Common myeloid progenitor, CD34-positive (primary cell): ENCODE results near the gene ATXN1.
"Not testable (repeated sequence)": the region's sequence is repeated elsewhere in the genome, so short reads cannot be mapped to it uniquely, and the experiment has no call there.

ENCODE experiments used
- CTCF ChIA-PET: fragments of 350-600 bp; sonication (Branson Sonifier 250); formaldehyde crosslinking; loops from one replicate; lab custom pipeline; 2021; ENCODE audit warnings: antibody characterized with exemption; lab: Charles Lee
- POLR2A ChIA-PET: fragments of 350-600 bp; sonication (Branson Sonifier 250); formaldehyde crosslinking; loops from one replicate; lab custom pipeline; 2021; ENCODE audit warnings: antibody characterized with exemption; lab: Charles Lee
- DNase-seq, 3 donors: peaks; one replicate each; pipeline versions ENCODE4 v3.0.0 to v3.0.0-alpha.2; 2013
- H3K27ac ChIP-seq, 2 experiments: 1 replicate in 1 of 2; 2 replicates in 1 of 2; pipeline ENCODE4 v1.7.0; 2013; ENCODE audit warnings: inconsistent platforms in 2 of 2, low read length in 2 of 2, mild to moderate bottlenecking in 2 of 2, low read depth in 1 of 2, moderate library complexity in 1 of 2; ENCODE audit not compliant: severe bottlenecking in 2 of 2, insufficient read depth in 1 of 2, poor library complexity in 1 of 2
- H3K27me3 ChIP-seq, 5 experiments: replicated peaks in 2 of 5; 1 replicate in 3 of 5; 2 replicates in 2 of 5; pipeline versions ENCODE4 v1.6.1 to v1.7.0; 2013; ENCODE audit warnings: low read length in 4 of 5, mild to moderate bottlenecking in 2 of 5, moderate library complexity in 2 of 5, inconsistent platforms in 1 of 5; ENCODE audit not compliant: insufficient read depth in 5 of 5, control insufficient read depth in 4 of 5
- H3K36me3 ChIP-seq, 4 experiments: 1 replicate in 2 of 4; 2 replicates in 2 of 4; pipeline versions ENCODE4 v1.6.1 to v1.7.0; 2013; ENCODE audit warnings: low read length in 3 of 4, control low read depth in 1 of 4, mild to moderate bottlenecking in 1 of 4; ENCODE audit not compliant: control insufficient read depth in 4 of 4, insufficient read depth in 4 of 4
- H3K4me1 ChIP-seq, 4 experiments: 1 replicate in 3 of 4; 2 replicates in 1 of 4; pipeline versions ENCODE4 v1.6.1 to v1.7.1; 2013; ENCODE audit warnings: low read length in 3 of 4, mild to moderate bottlenecking in 3 of 4, control low read depth in 1 of 4, inconsistent platforms in 1 of 4, moderate library complexity in 1 of 4; ENCODE audit not compliant: control insufficient read depth in 4 of 4, insufficient read depth in 4 of 4; ENCODE audit errors: control extremely low read depth in 1 of 4
- H3K4me3 ChIP-seq, 7 experiments: 1 replicate in 4 of 7; 2 replicates in 3 of 7; pipeline versions ENCODE4 v1.5.1 to v1.7.0; 2013; ENCODE audit warnings: mild to moderate bottlenecking in 7 of 7, low read length in 6 of 7, moderate library complexity in 6 of 7, inconsistent platforms in 2 of 7, low read depth in 2 of 7, control low read depth in 1 of 7; ENCODE audit not compliant: insufficient read depth in 4 of 7, control insufficient read depth in 1 of 7; ENCODE audit errors: extremely low read depth in 1 of 7
- H3K9me3 ChIP-seq, 5 experiments: 1 replicate in 4 of 5; 2 replicates in 1 of 5; pipeline versions ENCODE4 v1.6.1 to v1.7.1; 2013; ENCODE audit warnings: low read length in 4 of 5, mild to moderate bottlenecking in 2 of 5, inconsistent platforms in 1 of 5, low read depth in 1 of 5, moderate library complexity in 1 of 5; ENCODE audit not compliant: control insufficient read depth in 4 of 5, insufficient read depth in 2 of 5; ENCODE audit errors: control extremely low read depth in 1 of 5
- WGBS: methylation state at CpG from one replicate; pipeline ENCODE4 v1.1.5; 2013; ENCODE audit not compliant: insufficient coverage; 5-methylcytosine and 5-hydroxymethylcytosine counted together

ATXN1 gene

DNA sequence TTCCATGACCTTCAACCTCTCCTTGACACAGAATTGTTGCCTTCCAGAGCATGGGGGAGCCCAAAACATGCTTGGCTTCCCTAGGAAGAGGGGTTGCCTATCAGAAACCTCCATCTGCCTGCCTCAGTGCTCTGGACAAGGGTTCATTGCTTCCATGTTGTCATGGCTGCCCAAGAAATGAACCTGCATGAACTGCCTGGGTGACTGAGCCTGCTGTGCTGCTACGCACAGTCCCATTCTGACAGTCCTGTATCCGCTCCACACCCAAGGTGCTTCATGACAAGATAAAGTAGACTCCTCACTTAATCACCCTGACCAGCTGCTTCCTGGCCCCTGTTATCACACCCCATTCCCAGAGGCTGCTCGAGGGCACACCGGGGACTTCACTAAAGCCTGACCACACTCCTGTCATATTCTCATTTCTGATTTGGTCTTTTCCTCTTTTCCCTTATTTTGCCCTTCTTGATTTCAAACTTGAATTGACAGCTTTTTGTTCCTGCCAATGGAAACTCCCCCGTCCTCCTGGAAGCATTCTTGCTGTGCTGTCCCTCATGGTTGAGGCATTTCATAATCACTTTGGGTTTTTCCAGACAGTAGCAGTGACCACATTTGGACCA lies 491.0 kb downstream of the ATXN1 start:
- POLR2A ChIA-PET, result no interaction called here
- Histone ChIP-seq H3K4me3 (no peak overlapping the region), H3K36me3 (peaks cover 0 to 14% (median 4%) of the 10 kb centered on the region in 4 experiments), H3K27ac (peak overlapping the region in 1 of 2 experiments; percentile 16), H3K27me3 (no peaks in the 10 kb centered on the region), H3K9me3 (no peaks in the 10 kb centered on the region), H3K4me1 (peaks cover 1 to 7% (median 3%) of the 10 kb centered on the region in 4 experiments)
- CTCF ChIA-PET, result interaction anchor here (0.9 kb wide), 1 partner anchor 16 kb away, joined by 3 read pairs; no protein-coding TSS in a partner anchor
- WGBS, result 93% methylated on average over 3 of the region's 5 CpGs
- peak; percentile 12 to 58 (median 38) for DNase-seq

DNA sequence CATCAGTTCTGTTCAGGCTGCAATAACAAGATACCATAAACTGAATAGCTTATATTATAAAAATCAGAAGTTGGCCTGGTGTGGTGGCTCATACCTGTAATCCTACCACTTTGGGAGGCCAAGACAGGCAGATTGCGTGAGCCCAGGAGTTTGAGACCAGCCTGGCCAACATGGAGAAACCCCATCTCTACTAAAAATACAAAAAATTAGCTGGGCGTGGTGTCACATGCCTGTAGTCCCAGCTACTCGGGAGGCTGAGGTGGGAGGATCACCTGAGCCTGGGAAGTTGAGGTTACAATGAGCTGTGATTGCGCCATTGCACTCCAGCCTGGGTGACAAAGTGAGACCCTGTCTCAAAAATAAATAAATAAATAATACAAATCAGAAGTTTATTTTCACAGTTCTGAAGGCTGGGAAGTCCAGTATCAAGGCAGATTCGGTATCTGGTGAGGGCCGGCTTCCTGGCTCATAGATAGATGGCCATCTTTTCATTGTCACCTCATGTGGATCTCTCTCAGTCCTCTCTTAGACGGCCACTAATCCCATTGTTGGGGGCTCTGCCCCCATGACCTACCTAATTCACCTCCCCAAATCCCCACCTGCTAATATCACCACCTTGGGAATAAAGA lies 491.7 kb downstream of the ATXN1 start:
- H3K27me3 ChIP-seq, H3K4me1 ChIP-seq, H3K36me3 ChIP-seq, DNase-seq, H3K4me3 ChIP-seq, H3K9me3 ChIP-seq, POLR2A ChIA-PET: not testable (repeated sequence)
- H3K27ac ChIP-seq, result peak overlapping the region in 1 of 2 experiments; percentile 16
- CTCF ChIA-PET, result interaction anchor here (0.7 kb wide), 1 partner anchor 15 kb away, joined by 3 read pairs; no protein-coding TSS in a partner anchor
- 89% methylated on average over 3 of the region's 7 CpGs for WGBS

DNA sequence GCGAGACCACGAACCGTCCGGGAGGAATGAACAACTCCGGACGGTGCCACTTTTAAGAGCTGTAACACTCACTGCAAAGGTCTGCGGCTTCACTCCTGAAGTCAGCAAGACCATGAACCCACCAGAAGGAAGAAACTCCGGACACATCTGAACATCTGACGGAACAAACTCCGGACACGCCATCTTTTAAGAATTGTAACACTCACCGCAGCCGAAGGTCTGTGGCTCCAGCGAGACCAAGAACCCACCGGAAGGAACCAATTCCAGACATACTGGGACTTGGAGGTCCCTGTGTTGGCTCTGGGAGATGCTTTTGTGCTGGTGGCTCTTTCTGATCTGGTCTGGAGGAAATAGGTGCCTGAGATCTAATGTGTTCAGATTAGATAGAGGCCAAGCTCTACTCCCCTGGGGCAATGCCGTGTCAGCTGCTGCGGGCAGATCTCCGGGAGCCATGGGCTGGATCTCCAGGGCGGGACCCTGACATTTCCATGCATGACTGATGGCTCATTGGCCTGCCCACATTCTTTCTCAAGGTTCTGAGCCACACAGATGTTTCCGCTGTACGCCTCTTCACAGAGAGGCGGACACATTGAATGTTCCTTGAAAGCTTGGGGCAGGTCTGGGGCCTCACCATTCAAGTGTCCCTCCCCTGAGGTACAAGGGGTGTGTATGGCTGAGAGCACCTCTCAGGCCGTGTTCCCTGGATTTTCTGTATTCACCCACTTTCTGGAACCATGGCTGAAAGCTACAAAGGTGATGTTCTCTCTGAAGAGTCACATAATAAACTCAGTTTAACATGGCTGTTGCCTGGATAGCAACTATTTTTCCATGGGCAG lies 493.6 kb downstream of the ATXN1 start:
- Histone ChIP-seq H3K4me1 (no peaks in the 10 kb centered on the region), H3K4me3 (no peak overlapping the region), H3K27ac (peak overlapping the region in 1 of 2 experiments; percentile 65), H3K27me3 (no peaks in the 10 kb centered on the region), H3K9me3 (no peaks in the 10 kb centered on the region), H3K36me3 (peaks cover 0 to 2% (median 0%) of the 10 kb centered on the region in 4 experiments)
- DNase-seq, result peak in 2 of 3 donors; percentile 43 to 70
- POLR2A ChIA-PET, result no interaction called here
- whole genome bisulfite sequencing, result 92% methylated on average over 23 of the region's 23 CpGs
- CTCF ChIA-PET, result interaction anchor here (1.2 to 2.9 kb wide), 2 partner anchors 9 to 17 kb away, joined by 3 to 16 read pairs; no protein-coding TSS in a partner anchor

DNA sequence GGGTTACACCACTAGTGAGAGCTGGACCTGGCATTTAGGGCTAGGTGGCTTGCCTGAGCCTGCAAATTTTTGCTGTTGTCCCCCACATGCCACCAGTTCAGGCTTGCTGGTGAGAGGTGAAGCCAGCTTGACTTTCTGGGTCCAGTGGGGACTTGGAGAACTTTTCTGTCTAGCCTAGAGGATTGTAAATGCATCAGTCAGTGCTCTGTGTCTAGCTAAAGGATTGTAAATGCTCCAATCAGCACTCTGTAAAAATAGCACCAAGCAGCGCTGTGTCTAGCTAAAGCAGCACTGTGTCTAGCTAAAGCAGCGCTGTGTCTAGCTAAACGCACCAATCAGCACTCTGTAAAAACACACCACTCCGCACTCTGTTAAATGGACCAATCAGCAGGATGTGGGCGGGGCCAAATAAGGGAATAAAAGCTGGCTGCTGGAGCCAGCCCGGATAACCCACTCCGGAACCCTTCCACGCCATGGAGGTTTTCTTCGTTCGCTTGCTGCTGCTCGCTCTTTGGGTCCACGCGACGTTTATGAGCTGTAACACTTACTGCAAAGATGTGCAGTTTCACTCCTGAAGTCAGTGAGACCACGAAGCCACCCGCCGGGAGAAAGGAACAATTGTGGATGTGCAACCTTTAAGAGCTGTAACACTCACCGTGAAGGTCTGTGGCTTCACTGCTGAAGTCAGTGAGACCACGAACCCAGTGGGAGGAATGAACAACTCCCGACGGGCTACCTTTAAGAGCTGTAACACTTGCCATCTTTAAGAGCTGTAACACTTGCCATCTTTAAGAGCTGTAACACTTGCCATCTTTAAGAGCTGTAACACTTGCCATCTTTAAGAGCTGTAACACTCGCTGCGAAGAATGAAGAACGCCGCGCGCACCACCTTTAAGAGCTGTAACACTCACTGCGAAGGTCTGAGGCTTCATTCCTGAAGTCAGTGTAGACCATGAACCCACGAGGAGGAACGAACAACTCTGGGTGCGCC lies 495.6 kb downstream of the ATXN1 start:
- ChIA-PET CTCF (interaction anchor here (1.5 to 2.9 kb wide), 2 partner anchors 11 to 26 kb away, joined by 3 to 16 read pairs; no protein-coding TSS in a partner anchor), POLR2A (no interaction called here)
- Histone ChIP-seq H3K4me3 (no peak overlapping the region), H3K27me3 (no peaks in the 10 kb centered on the region), H3K4me1 (no peaks in the 10 kb centered on the region), H3K9me3 (no peaks in the 10 kb centered on the region), H3K36me3 (peaks cover 0 to 2% (median 0%) of the 10 kb centered on the region in 4 experiments), H3K27ac (peak overlapping the region in 1 of 2 experiments; percentile 65)
- no peak for DNase-seq
- 96% methylated on average over 29 of the region's 31 CpGs for WGBS

DNA sequence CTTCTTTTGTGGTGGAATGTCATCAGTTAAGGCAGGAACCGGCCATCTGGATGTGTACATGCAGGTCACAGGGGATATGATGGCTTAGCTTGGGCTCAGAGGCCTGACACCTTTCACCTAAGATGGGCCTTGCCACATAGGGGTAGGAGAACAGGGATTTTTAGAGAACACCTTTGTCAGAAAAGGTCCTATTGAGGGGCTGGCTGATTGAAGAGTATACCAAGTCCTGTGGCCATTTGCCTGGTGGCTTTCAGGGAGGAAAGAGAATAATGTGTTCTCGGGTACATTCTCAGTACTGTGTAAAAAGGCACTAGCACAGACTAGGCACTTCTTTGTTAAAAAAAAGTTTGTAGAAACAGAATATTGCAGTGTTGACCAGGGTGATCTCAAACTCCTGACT lies 496.5 kb downstream of the ATXN1 start:
- Histone ChIP-seq H3K9me3 (no peaks in the 10 kb centered on the region), H3K4me3 (no peak overlapping the region), H3K36me3 (peaks cover 0 to 2% (median 0%) of the 10 kb centered on the region in 4 experiments), H3K27me3 (no peaks in the 10 kb centered on the region), H3K4me1 (no peaks in the 10 kb centered on the region), H3K27ac (peak overlapping the region in 1 of 2 experiments; percentile 63)
- no CpG with 5 or more reads among the region's 2 CpGs for WGBS
- ChIA-PET POLR2A (no interaction called here), CTCF (interaction anchor here (2.9 kb wide), 1 partner anchor 12 kb away, joined by 16 read pairs; no protein-coding TSS in a partner anchor)
- no peak for DNase-seq

DNA sequence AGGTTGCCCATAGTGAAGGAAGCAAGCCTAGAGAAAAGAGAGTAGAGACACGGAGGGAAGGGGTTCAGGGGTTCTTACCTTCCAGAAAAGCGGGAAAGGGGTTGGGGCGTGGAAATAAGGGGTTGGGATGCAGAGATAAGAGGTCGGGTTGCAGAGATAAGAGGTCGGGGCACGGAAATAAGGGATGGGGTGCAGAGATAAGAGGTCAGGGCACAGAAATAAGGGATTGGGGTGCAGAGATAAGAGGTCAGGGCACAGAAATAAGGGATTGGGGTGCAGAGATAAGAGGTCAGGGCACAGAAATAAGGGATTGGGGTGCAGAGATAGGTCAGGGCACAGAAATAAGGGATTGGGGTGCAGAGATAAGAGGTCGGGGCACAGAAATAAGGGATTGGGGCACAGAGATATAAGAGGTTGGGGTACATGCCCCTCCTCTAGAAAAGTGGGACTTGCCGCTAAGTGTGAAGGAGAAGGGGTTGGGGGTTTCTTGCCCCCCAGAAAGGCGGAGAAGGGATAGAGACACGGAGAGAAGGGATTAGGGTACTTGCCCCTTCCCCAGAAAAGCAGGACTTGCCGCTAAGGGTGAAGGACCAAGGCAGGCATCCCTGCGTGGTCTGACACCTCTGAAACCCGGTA lies 497.7 kb downstream of the ATXN1 start:
- POLR2A ChIA-PET, H3K4me3 ChIP-seq, H3K36me3 ChIP-seq, H3K27ac ChIP-seq, H3K4me1 ChIP-seq, CTCF ChIA-PET, H3K27me3 ChIP-seq, DNase-seq, H3K9me3 ChIP-seq: not testable (repeated sequence)
- WGBS, result 92% methylated on average over 13 of the region's 13 CpGs
